ENCODE measurements around the gene MINDY4.

Gene MINDY4

GRCh38 chr7:30894866-30895605 is 123.8 kb downstream of the MINDY4 start:
- H3K36me3 ChIP-seq (ENCODE audit: control insufficient read depth, low read length): no peaks in the 10 kb centered on the region

DNA sequence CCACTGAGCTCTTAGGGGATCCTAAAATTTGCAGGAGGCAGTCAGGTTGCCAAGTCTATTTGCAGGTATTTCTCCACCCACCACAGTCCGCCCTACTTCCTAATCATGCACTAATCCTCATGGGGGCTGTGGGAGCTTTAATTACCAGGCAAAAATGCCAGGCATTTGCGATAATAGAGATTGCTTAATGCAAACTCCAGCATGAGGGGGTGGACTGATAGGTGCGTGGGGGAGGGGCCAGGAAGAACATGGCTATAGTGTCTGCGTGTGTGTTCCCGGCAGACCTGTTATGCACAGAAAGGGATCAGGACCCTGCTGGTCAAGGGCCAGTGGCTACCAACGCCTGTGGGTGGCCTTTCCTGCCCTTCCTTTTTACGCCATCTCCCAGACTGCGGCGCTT is 124.8 kb downstream of the MINDY4 start:
- Histone ChIP-seq H3K9me3 (ENCODE audit: control insufficient read depth, insufficient read depth, low read length) (no peaks in the 10 kb centered on the region), H3K36me3 (ENCODE audit: control insufficient read depth, low read length) (no peaks in the 10 kb centered on the region), H4K20me1 (ENCODE audit: control insufficient read depth, insufficient read depth, low read depth, low read length) (no peaks in the 10 kb centered on the region), H3K4me1 (ENCODE audit: control insufficient read depth, low read length) (no peaks in the 10 kb centered on the region), H3K27ac (ENCODE audit: low read depth, low read length) (no peak overlapping the region), H3F3A (ENCODE audit: control insufficient read depth, insufficient read depth) (no peaks in the 10 kb centered on the region), H3K27me3 (ENCODE audit: control insufficient read depth, low read length) (peaks cover 4% of the 10 kb centered on the region; the same call in 1 of the 2 replicates), H3K9me2 (replicated peaks; ENCODE audit: control insufficient read depth, low read length) (no peaks in the 10 kb centered on the region), H3K4me2 (ENCODE audit: low read length) (no peak overlapping the region), H3K79me2 (ENCODE audit: control insufficient read depth, low read length) (no peaks in the 10 kb centered on the region), H3K4me3 (ENCODE audit: low read length) (no peak overlapping the region)
- TF ChIP-seq, protein P1, sequence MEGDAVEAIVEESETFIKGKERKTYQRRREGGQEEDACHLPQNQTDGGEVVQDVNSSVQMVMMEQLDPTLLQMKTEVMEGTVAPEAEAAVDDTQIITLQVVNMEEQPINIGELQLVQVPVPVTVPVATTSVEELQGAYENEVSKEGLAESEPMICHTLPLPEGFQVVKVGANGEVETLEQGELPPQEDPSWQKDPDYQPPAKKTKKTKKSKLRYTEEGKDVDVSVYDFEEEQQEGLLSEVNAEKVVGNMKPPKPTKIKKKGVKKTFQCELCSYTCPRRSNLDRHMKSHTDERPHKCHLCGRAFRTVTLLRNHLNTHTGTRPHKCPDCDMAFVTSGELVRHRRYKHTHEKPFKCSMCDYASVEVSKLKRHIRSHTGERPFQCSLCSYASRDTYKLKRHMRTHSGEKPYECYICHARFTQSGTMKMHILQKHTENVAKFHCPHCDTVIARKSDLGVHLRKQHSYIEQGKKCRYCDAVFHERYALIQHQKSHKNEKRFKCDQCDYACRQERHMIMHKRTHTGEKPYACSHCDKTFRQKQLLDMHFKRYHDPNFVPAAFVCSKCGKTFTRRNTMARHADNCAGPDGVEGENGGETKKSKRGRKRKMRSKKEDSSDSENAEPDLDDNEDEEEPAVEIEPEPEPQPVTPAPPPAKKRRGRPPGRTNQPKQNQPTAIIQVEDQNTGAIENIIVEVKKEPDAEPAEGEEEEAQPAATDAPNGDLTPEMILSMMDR (IDR thresholded peaks at IDR 0.05; ENCODE audit: low read depth, low read length, poor library complexity, severe bottlenecking): no peak
- no peak for TF ChIP-seq EZH2phosphoT487 (IDR thresholded peaks at IDR 0.05; ENCODE audit: borderline replicate concordance, low read length)

More at GRCh38 chr7:30894866-30895605, 123.8 kb downstream of the MINDY4 start:
- Histone ChIP-seq H3K79me2 (ENCODE audit: control insufficient read depth, low read length) (no peaks in the 10 kb centered on the region), H3K27me3 (ENCODE audit: control insufficient read depth, low read length) (peaks cover 4% of the 10 kb centered on the region; the same call in 1 of the 2 replicates), H3K27ac (ENCODE audit: low read depth, low read length) (no peak overlapping the region), H3K4me1 (ENCODE audit: control insufficient read depth, low read length) (no peaks in the 10 kb centered on the region), H3K4me2 (ENCODE audit: low read length) (no peak overlapping the region), H4K20me1 (ENCODE audit: control insufficient read depth, insufficient read depth, low read depth, low read length) (no peaks in the 10 kb centered on the region), H3K9me3 (ENCODE audit: control insufficient read depth, insufficient read depth, low read length) (0 out of 2 replicates have a peak, but pooled peaks cover 2% of the 10 kb centered on the region), H3K9me2 (replicated peaks; ENCODE audit: control insufficient read depth, low read length) (no peaks in the 10 kb centered on the region), H3K4me3 (ENCODE audit: low read length) (no peak overlapping the region), H3F3A (ENCODE audit: control insufficient read depth, insufficient read depth) (no peaks in the 10 kb centered on the region)
- TF ChIP-seq EZH2phosphoT487 (IDR thresholded peaks at IDR 0.05; ENCODE audit: borderline replicate concordance, low read length): no peak
- TF ChIP-seq, protein P1 (IDR thresholded peaks at IDR 0.05; ENCODE audit: low read depth, low read length, poor library complexity, severe bottlenecking): no peak

DNA sequence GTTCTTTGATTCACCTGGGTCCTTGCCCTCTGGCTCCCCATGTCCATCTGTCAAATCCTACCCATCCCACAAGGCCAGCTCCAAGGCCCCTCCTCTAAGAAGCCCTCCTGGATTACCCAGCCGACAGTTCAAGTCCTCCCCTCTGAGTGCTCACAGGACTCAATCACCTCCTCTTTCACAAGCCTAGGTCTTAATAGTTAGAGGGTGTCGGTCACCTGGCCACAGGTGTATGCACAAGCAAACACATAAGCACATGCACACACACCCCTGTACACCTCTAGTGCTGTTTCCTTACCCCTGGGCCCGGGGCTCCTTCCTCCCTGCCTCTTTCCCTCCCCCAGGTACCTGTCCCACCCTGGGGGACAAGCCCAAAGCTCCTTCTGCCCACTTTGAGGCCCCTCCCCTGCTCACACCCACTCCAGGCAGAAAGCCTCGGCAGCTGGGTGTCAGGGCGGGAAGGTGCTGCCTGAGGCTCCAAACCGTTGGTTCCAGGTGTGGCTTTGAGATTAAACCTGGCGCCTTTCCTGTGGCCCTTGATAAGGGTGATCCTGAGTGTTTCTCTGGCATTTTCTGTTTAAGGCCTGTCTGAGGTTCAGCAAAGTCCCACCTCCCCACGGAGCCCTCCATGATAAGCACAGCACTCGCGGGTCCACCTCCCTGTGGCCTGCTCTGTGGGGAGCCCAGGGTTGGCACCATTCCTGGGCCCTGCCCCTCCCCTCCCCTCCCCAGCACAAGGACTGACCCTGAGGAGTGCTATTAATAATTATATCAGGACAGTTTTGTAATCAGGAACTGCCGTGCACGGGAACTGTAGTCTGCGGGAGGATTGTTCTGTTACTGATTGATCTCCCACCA is 125.8 kb downstream of the MINDY4 start:
- Histone ChIP-seq H3K27me3 (ENCODE audit: control insufficient read depth, low read length) (peaks cover 4% of the 10 kb centered on the region; the same call in 1 of the 2 replicates), H4K20me1 (ENCODE audit: control insufficient read depth, insufficient read depth, low read depth, low read length) (no peaks in the 10 kb centered on the region), H3K9me2 (replicated peaks; ENCODE audit: control insufficient read depth, low read length) (no peaks in the 10 kb centered on the region), H3K79me2 (ENCODE audit: control insufficient read depth, low read length) (no peaks in the 10 kb centered on the region), H3K36me3 (ENCODE audit: control insufficient read depth, low read length) (no peaks in the 10 kb centered on the region), H3K4me1 (ENCODE audit: control insufficient read depth, low read length) (no peaks in the 10 kb centered on the region), H3K9me3 (ENCODE audit: control insufficient read depth, insufficient read depth, low read length) (no peaks in the 10 kb centered on the region), H3K4me2 (ENCODE audit: low read length) (no peak overlapping the region), H3K27ac (ENCODE audit: low read depth, low read length) (no peak overlapping the region), H3F3A (ENCODE audit: control insufficient read depth, insufficient read depth) (no peaks in the 10 kb centered on the region), H3K4me3 (ENCODE audit: low read length) (no peak overlapping the region)
- no peak for TF ChIP-seq EZH2phosphoT487 (IDR thresholded peaks at IDR 0.05; ENCODE audit: borderline replicate concordance, low read length)
- TF ChIP-seq, protein P1 (IDR thresholded peaks at IDR 0.05; ENCODE audit: low read depth, low read length, poor library complexity, severe bottlenecking): no peak
